Trophoblast cell (in vitro differentiated cells and primary cell): Measurements from ENCODE around the gene PPP6C.
"Not testable (repeated sequence)": the region's sequence is repeated elsewhere in the genome, so short reads cannot be mapped to it uniquely, and the experiment has no call there.

Source experiments
- DNase-seq, 2 donors: peaks; one replicate each; pipeline ENCODE4 v3.0.0-alpha.2; 2016
- H2AFZ ChIP-seq: 2 replicates; pipeline ENCODE4 v1.6.1; 2013; ENCODE audit warnings: low read length, moderate library complexity, mild to moderate bottlenecking; ENCODE audit not compliant: insufficient read depth, poor library complexity
- H2AK5ac ChIP-seq: 2 replicates; pipeline ENCODE4 v1.6.1; 2013; ENCODE audit warnings: mild to moderate bottlenecking, low read length
- H2BK120ac ChIP-seq: 2 replicates; pipeline ENCODE4 v1.6.1; 2013; ENCODE audit warnings: low read length, mild to moderate bottlenecking, moderate library complexity; ENCODE audit not compliant: insufficient read depth, poor library complexity
- H2BK12ac ChIP-seq: 2 replicates; pipeline ENCODE4 v1.6.1; 2013; ENCODE audit warnings: mild to moderate bottlenecking, low read length, moderate library complexity
- H2BK5ac ChIP-seq: 2 replicates; pipeline ENCODE4 v1.6.1; 2013; ENCODE audit warnings: low read length, low read depth, moderate library complexity, mild to moderate bottlenecking; ENCODE audit not compliant: poor library complexity
- H3K14ac ChIP-seq: 2 replicates; pipeline ENCODE4 v1.6.1; 2013; ENCODE audit warnings: mild to moderate bottlenecking, low read length
- H3K18ac ChIP-seq: 2 replicates; pipeline ENCODE4 v1.6.1; 2013; ENCODE audit warnings: mild to moderate bottlenecking, low read length
- H3K23ac ChIP-seq: 2 replicates; pipeline ENCODE4 v1.6.1; 2013; ENCODE audit warnings: low read length
- H3K27ac ChIP-seq: 2 replicates; pipeline ENCODE4 v1.5.1; 2013; ENCODE audit warnings: low read depth, mild to moderate bottlenecking, inconsistent platforms, low read length, moderate library complexity
- H3K27me3 ChIP-seq: 2 replicates; pipeline ENCODE4 v1.6.1; 2013; ENCODE audit warnings: inconsistent platforms, mild to moderate bottlenecking, low read length, moderate library complexity; ENCODE audit not compliant: insufficient read depth
- H3K36me3 ChIP-seq, 2 experiments: 1 replicate in 1 of 2; 2 replicates in 1 of 2; pipeline ENCODE4 v1.6.1; 2013; ENCODE audit warnings: low read length in 2 of 2, mild to moderate bottlenecking in 2 of 2, moderate library complexity in 1 of 2; ENCODE audit not compliant: insufficient read depth in 2 of 2, control insufficient read depth in 1 of 2
- H3K4ac ChIP-seq: 2 replicates; pipeline ENCODE4 v1.6.1; 2013; ENCODE audit warnings: low read depth, mild to moderate bottlenecking, low read length, moderate library complexity
- H3K4me1 ChIP-seq, 2 experiments: 1 replicate in 1 of 2; 2 replicates in 1 of 2; pipeline ENCODE4 v1.6.1; 2013; ENCODE audit warnings: low read length in 2 of 2, mild to moderate bottlenecking in 2 of 2, moderate library complexity in 1 of 2; ENCODE audit not compliant: insufficient read depth in 2 of 2, control insufficient read depth in 1 of 2
- H3K4me2 ChIP-seq: 2 replicates; pipeline ENCODE4 v1.6.1; 2013; ENCODE audit warnings: inconsistent platforms, mild to moderate bottlenecking, low read length, moderate library complexity
- H3K4me3 ChIP-seq: 2 replicates; pipeline ENCODE4 v1.5.1; 2013; ENCODE audit warnings: mild to moderate bottlenecking, low read depth, low read length, inconsistent platforms
- H3K79me1 ChIP-seq: one replicate; pipeline ENCODE4 v1.6.1; 2013; ENCODE audit warnings: low read length
- H3K79me2 ChIP-seq: 2 replicates; pipeline ENCODE4 v1.6.1; 2013; ENCODE audit warnings: low read length, mild to moderate bottlenecking; ENCODE audit not compliant: control insufficient read depth, insufficient read depth, poor library complexity
- H3K9ac ChIP-seq: 2 replicates; pipeline ENCODE4 v1.6.1; 2013; ENCODE audit warnings: mild to moderate bottlenecking, low read length
- H3K9me3 ChIP-seq: 2 replicates; pipeline ENCODE4 v1.6.1; 2013; ENCODE audit warnings: low read depth, mild to moderate bottlenecking, control low read depth, inconsistent platforms, low read length; ENCODE audit not compliant: insufficient read depth
- H4K12ac ChIP-seq: 2 replicates; pipeline ENCODE4 v1.6.1; 2013; ENCODE audit warnings: low read depth, mild to moderate bottlenecking, low read length, moderate library complexity
- H4K8ac ChIP-seq: 2 replicates; pipeline ENCODE4 v1.6.1; 2013; ENCODE audit warnings: low read depth, mild to moderate bottlenecking, low read length, moderate library complexity
- H4K91ac ChIP-seq: one replicate; pipeline ENCODE4 v1.6.1; 2013; ENCODE audit warnings: low read depth, mild to moderate bottlenecking, low read length, moderate library complexity
- WGBS: extraction: QIAGEN DNeasy Blood & Tissue Kit; methylation state at CpG from one replicate; pipeline ENCODE4 v1.1.7; 2013; ENCODE audit warnings: missing lambda C conversion rate; ENCODE audit not compliant: insufficient read length, insufficient coverage; ENCODE audit errors: extremely low coverage; 5-methylcytosine and 5-hydroxymethylcytosine counted together

Gene PPP6C

DNA sequence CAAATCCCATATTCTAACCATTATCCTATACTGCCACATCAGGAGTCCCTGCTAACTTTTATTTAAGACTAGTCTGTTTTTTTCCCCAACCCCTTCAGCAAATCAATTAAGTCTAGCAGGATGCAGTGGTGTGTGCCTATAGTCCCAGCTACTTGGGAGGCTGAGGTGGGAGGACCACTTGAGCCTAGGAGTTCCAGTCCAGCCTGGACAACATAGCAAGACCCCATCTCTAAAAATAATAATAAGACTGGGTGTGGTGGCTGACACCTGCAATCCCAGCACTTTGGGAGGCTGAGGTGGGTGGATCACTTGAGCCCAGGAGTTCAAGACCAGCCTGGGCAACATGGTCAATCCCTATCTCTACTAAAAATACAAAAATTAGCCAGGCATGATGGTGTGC is 35.3 kb upstream of the PPP6C start:
- H3K14ac ChIP-seq, H4K12ac ChIP-seq, H2BK5ac ChIP-seq, H4K91ac ChIP-seq, H3K9ac ChIP-seq, H2BK12ac ChIP-seq, H3K23ac ChIP-seq, H3K27me3 ChIP-seq, H3K79me2 ChIP-seq, H3K4me3 ChIP-seq, H3K4me2 ChIP-seq, H2AK5ac ChIP-seq, H3K4me1 ChIP-seq, H3K9me3 ChIP-seq, H3K4ac ChIP-seq, H2AFZ ChIP-seq, H3K27ac ChIP-seq, DNase-seq, H3K18ac ChIP-seq, H3K79me1 ChIP-seq, H4K8ac ChIP-seq, H2BK120ac ChIP-seq: not testable (repeated sequence)
- peaks cover 9 to 14% of the 10 kb centered on the region in 2 experiments for H3K36me3 ChIP-seq

GRCh38 chr9:125218621-125219020 is 29.0 kb upstream of the PPP6C start:
- Histone ChIP-seq H3K4ac (no peak overlapping the region), H3K4me1 (no peaks in the 10 kb centered on the region), H3K4me3 (no peak overlapping the region), H2BK120ac (no peak overlapping the region), H3K79me2 (no peaks in the 10 kb centered on the region), H2AFZ (no peak overlapping the region), H3K27me3 (no peaks in the 10 kb centered on the region), H3K4me2 (no peak overlapping the region), H3K79me1 (no peaks in the 10 kb centered on the region), H2AK5ac (no peak overlapping the region), H3K18ac (no peak overlapping the region), H3K36me3 (peaks cover 7 to 8% of the 10 kb centered on the region in 2 experiments), H4K91ac (no peak overlapping the region), H4K8ac (no peak overlapping the region), H3K27ac (no peak overlapping the region), H2BK5ac (no peak overlapping the region), H3K9me3 (peaks cover 2% of the 10 kb centered on the region), H3K23ac (no peak overlapping the region), H4K12ac (no peak overlapping the region), H3K14ac (no peak overlapping the region), H2BK12ac (no peak overlapping the region), H3K9ac (no peak overlapping the region)
- no CpG with 5 or more reads among the region's 3 CpGs for WGBS
- no peak for DNase-seq

DNA sequence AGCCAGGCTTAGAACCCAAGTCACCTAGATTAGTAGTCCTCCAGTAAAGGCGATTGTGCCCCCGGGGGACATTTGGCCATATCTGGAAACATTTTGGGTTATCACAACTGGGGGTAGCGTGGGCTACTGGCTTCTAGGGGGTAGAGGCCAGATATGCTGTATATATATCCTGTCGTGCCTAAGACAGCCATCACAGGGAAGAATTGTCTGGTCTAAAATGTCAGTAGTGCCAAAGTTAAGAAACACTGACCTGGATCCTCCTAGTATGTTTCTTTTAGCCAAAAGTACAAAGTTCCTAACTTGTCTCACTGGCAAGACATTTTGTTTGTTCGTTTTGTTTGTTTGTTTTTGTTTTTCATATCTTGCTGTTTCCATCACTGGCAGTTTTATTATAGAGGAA is 24.6 kb upstream of the PPP6C start:
- H3K36me3 ChIP-seq: peaks cover 4% of the 10 kb centered on the region in 2 experiments
- H2BK5ac ChIP-seq: no peak overlapping the region
- H2BK120ac ChIP-seq: no peak overlapping the region
- H3K79me1 ChIP-seq: no peaks in the 10 kb centered on the region
- no peak overlapping the region for H3K14ac ChIP-seq
- H3K4ac ChIP-seq: no peak overlapping the region
- no peak overlapping the region for H3K9ac ChIP-seq
- H4K12ac ChIP-seq: no peak overlapping the region
- H3K18ac ChIP-seq: no peak overlapping the region
- DNase-seq: no peak
- no peak overlapping the region for H2AK5ac ChIP-seq
- H4K91ac ChIP-seq: no peak overlapping the region
- no peaks in the 10 kb centered on the region for H3K27me3 ChIP-seq
- H3K23ac ChIP-seq: no peak overlapping the region
- H3K4me3 ChIP-seq: no peak overlapping the region
- H4K8ac ChIP-seq: no peak overlapping the region
- H2BK12ac ChIP-seq: no peak overlapping the region
- no peaks in the 10 kb centered on the region for H3K79me2 ChIP-seq
- no CpG with 5 or more reads among the region's 5 CpGs for WGBS
- no peaks in the 10 kb centered on the region for H3K9me3 ChIP-seq
- H2AFZ ChIP-seq: no peak overlapping the region
- H3K27ac ChIP-seq: no peak overlapping the region
- H3K4me1 ChIP-seq: no peaks in the 10 kb centered on the region
- no peak overlapping the region for H3K4me2 ChIP-seq

DNA sequence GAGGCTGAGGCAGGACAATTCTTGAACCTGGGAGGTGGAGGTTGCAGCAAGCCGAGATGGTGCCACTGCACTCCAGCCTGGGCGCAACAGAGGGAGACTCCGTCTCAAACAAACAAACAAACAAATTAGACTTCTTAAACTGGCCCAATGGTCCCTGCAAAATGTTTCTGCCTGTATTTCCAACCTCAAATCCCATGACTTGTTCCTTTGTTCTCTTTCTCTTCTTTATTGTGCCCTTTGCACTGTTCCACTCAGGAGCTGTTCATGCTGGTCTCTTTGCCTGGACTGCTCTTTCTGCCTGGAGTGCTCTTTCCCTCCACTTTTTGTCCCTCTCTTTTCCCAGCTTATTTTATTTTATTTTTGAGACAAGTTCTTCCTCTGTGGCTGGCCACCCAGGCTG is 14.9 kb upstream of the PPP6C start:
- Histone ChIP-seq H3K4ac (no peak overlapping the region), H3K36me3 (peaks cover 7 to 14% of the 10 kb centered on the region in 2 experiments), H3K18ac (no peak overlapping the region), H3K9me3 (no peaks in the 10 kb centered on the region), H3K4me2 (no peak overlapping the region), H3K14ac (no peak overlapping the region), H2BK120ac (no peak overlapping the region), H2BK5ac (no peak overlapping the region), H2BK12ac (no peak overlapping the region), H3K79me1 (peaks cover 7% of the 10 kb centered on the region), H2AFZ (no peak overlapping the region), H3K27ac (no peak overlapping the region), H3K4me1 (peaks cover 3 to 4% of the 10 kb centered on the region in 2 experiments), H4K8ac (no peak overlapping the region), H3K9ac (no peak overlapping the region), H3K79me2 (peaks cover 5% of the 10 kb centered on the region), H4K12ac (no peak overlapping the region), H3K4me3 (no peak overlapping the region), H3K23ac (no peak overlapping the region), H2AK5ac (no peak overlapping the region), H4K91ac (no peak overlapping the region), H3K27me3 (no peaks in the 10 kb centered on the region)
- WGBS: no CpG with 5 or more reads among the region's 3 CpGs
- no peak for DNase-seq
